SU-DHL-6 (cell line): ENCODE results near the gene PDE4D.

Source experiments
- H2AFZ ChIP-seq: fragments of 200-600 bp; sonication (generic); 2 replicates; pipeline ENCODE4 v1.6.1; 2014; ENCODE audit warnings: low read depth, mild to moderate bottlenecking, moderate library complexity, mixed read lengths, antibody characterized with exemption, low read length; ENCODE audit not compliant: severe bottlenecking
- H3F3A ChIP-seq: fragments of 200-600 bp; shearing (Covaris generic); 2 replicates; pipeline ENCODE4 v1.6.0; 2016; ENCODE audit warnings: antibody characterized with exemption, mild to moderate bottlenecking; ENCODE audit not compliant: insufficient read depth
- H3K27ac ChIP-seq: fragments of 200-600 bp; sonication (generic); 2 replicates; pipeline ENCODE4 v1.5.1; 2016; ENCODE audit warnings: low read depth, mild to moderate bottlenecking, low read length, moderate library complexity, mixed read lengths
- H3K27me3 ChIP-seq: fragments of 200-600 bp; sonication (generic), shearing (Covaris generic); 2 replicates; pipeline ENCODE4 v1.6.0; 2014; ENCODE audit warnings: mild to moderate bottlenecking, low read length
- H3K36me3 ChIP-seq: fragments of 200-600 bp; sonication (generic); 2 replicates; pipeline ENCODE4 v1.6.1; 2014; ENCODE audit warnings: mild to moderate bottlenecking, low read length, mixed read lengths
- H3K4me2 ChIP-seq: fragments of 300-600, 200-600 bp; shearing (Covaris generic), sonication (generic); 2 replicates; pipeline ENCODE4 v1.6.0; 2014; ENCODE audit warnings: low read length, low read depth, mild to moderate bottlenecking; ENCODE audit not compliant: poor library complexity, severe bottlenecking
- H3K4me3 ChIP-seq: fragments of 200-600 bp; sonication (generic); 2 replicates; pipeline ENCODE4 v1.5.1; 2014; ENCODE audit warnings: antibody characterized with exemption, low read length, mild to moderate bottlenecking, mixed read lengths; ENCODE audit not compliant: insufficient read depth, poor library complexity, severe bottlenecking
- H3K79me2 ChIP-seq: fragments of 200-600 bp; sonication (generic); 2 replicates; pipeline ENCODE4 v1.6.1; 2014; ENCODE audit warnings: mild to moderate bottlenecking, low read length, moderate library complexity; ENCODE audit not compliant: insufficient read depth
- H3K9ac ChIP-seq: fragments of 200-600 bp; sonication (generic); 2 replicates; pipeline ENCODE4 v1.7.0; 2014; ENCODE audit warnings: mild to moderate bottlenecking, low read length
- H3K9me2 ChIP-seq: fragments of 200-600 bp; sonication (generic); replicated peaks from 2 replicates; pipeline ENCODE4 v1.6.1; 2014; ENCODE audit warnings: low read length; ENCODE audit not compliant: insufficient read depth
- H3K9me3 ChIP-seq: fragments of 200-600 bp; sonication (generic); 2 replicates; pipeline ENCODE4 v1.6.1; 2014; ENCODE audit warnings: low read length, mixed read lengths; ENCODE audit not compliant: insufficient read depth
- H4K20me1 ChIP-seq: fragments of 200-600 bp; sonication (generic); 2 replicates; pipeline ENCODE4 v1.6.1; 2014; ENCODE audit warnings: low read depth, mild to moderate bottlenecking, antibody characterized with exemption, low read length, moderate library complexity, mixed read lengths
- EZH2phosphoT487 ChIP-seq: fragments of 200-600 bp; sonication (generic), shearing (Covaris generic); conservative IDR thresholded peaks from 2 replicates; pipeline ENCODE4 v1.6.1; 2018; ENCODE audit warnings: mild to moderate bottlenecking, antibody characterized with exemption, low read length, moderate library complexity, mixed read lengths
- TF ChIP-seq, protein P1 (sequence below): fragments of 200-600 bp; sonication (generic); IDR thresholded peaks from one replicate; pipeline ENCODE4 v1.5.1; 2017; ENCODE audit warnings: antibody characterized with exemption, mild to moderate bottlenecking, low read length, moderate library complexity; ENCODE audit not compliant: insufficient read depth, poor library complexity, severe bottlenecking

Gene PDE4D

DNA sequence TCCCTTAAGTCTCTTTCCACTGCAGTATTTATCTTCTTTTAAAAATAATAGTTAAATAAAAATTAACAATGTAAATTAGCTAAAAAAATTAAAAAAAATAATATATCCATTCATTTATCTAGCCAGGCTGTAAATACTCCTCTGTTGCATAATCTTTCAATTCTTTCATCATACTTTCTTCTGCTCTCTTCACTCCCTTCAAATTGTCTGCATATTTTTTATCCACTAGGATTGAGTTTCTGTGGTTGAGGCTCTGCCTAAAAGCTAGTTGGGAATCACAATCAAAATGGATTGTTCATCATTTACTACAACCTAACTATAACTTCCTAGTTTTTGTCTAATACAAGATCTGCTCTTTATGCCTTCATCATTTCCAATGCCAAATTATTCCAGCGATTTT is 182.2 kb downstream of the PDE4D start:
- Histone ChIP-seq H4K20me1 (no peaks in the 10 kb centered on the region), H3F3A (no peaks in the 10 kb centered on the region), H3K9ac (no peak overlapping the region), H3K36me3 (no peaks in the 10 kb centered on the region), H3K4me2 (no peak overlapping the region), H3K4me3 (no peak overlapping the region), H2AFZ (no peak overlapping the region), H3K27me3 (no peaks in the 10 kb centered on the region), H3K27ac (no peak overlapping the region), H3K79me2 (no peaks in the 10 kb centered on the region), H3K9me3 (peaks cover 12% of the 10 kb centered on the region), H3K9me2 (no peaks in the 10 kb centered on the region)
- no peak for TF ChIP-seq EZH2phosphoT487
- TF ChIP-seq, protein P1, sequence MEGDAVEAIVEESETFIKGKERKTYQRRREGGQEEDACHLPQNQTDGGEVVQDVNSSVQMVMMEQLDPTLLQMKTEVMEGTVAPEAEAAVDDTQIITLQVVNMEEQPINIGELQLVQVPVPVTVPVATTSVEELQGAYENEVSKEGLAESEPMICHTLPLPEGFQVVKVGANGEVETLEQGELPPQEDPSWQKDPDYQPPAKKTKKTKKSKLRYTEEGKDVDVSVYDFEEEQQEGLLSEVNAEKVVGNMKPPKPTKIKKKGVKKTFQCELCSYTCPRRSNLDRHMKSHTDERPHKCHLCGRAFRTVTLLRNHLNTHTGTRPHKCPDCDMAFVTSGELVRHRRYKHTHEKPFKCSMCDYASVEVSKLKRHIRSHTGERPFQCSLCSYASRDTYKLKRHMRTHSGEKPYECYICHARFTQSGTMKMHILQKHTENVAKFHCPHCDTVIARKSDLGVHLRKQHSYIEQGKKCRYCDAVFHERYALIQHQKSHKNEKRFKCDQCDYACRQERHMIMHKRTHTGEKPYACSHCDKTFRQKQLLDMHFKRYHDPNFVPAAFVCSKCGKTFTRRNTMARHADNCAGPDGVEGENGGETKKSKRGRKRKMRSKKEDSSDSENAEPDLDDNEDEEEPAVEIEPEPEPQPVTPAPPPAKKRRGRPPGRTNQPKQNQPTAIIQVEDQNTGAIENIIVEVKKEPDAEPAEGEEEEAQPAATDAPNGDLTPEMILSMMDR = no peak

DNA sequence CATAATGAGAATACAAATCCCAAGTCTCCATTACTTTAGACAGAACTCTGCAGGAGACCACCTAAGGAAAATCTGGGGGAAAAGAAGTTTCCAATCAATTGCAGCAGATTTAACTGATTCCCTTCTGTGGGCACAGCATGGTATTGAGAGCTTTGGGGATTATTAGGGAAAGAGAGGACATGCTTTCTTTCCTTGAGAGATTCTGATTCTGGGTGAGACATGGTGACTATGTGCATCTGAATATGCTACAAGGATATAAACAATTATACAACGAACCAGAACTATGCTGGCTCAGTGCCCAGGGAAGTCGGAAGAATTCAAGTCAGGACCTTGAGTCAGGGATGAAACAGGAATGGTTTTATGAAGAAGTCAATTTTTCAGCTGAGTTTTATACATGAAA is 183.7 kb downstream of the PDE4D start:
- no peaks in the 10 kb centered on the region for H3K36me3 ChIP-seq
- no peaks in the 10 kb centered on the region for H3F3A ChIP-seq
- H3K27ac ChIP-seq = no peak overlapping the region
- no peak overlapping the region for H3K9ac ChIP-seq
- no peaks in the 10 kb centered on the region for H3K9me2 ChIP-seq
- peaks cover 12% of the 10 kb centered on the region for H3K9me3 ChIP-seq
- H3K4me3 ChIP-seq = no peak overlapping the region
- H3K79me2 ChIP-seq = no peaks in the 10 kb centered on the region
- TF ChIP-seq, protein P1 = no peak
- no peak for TF ChIP-seq EZH2phosphoT487
- H3K4me2 ChIP-seq = no peak overlapping the region
- H2AFZ ChIP-seq = no peak overlapping the region
- no peaks in the 10 kb centered on the region for H4K20me1 ChIP-seq
- H3K27me3 ChIP-seq = no peaks in the 10 kb centered on the region

DNA sequence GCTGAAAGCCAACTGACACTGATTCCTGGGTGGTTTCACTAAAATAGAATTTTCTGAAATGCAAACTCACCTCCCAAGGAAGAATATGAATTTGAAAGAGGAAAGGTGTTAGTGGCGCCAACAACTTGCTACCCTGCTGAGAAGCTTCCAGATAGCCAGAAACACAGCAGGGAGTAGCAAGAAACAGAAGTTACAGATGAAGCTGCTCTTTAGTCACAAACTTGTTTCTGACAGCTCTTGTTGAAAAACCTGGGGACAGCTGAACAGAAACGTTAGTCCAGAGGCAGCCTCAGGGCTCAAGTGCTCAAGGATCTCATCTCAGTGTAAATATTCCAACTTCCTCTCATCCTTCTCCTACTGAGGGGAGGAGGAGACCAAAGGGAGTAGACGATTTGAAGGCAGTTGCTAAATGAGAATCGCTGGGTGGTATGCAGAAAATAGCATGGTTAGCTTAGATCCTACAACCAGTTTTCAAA is 184.1 kb downstream of the PDE4D start:
- H3K4me3 ChIP-seq = no peak overlapping the region
- H3K9ac ChIP-seq = no peak overlapping the region
- no peak overlapping the region for H2AFZ ChIP-seq

More for the DNA sequence above, 184.1 kb downstream of the PDE4D start:
- Histone ChIP-seq H3K79me2 (no peaks in the 10 kb centered on the region), H3K27ac (no peak overlapping the region), H3K4me2 (no peak overlapping the region), H3K27me3 (no peaks in the 10 kb centered on the region), H3K36me3 (no peaks in the 10 kb centered on the region), H4K20me1 (no peaks in the 10 kb centered on the region), H3K9me3 (peaks cover 12% of the 10 kb centered on the region), H3K9me2 (no peaks in the 10 kb centered on the region), H3F3A (no peaks in the 10 kb centered on the region)
- TF ChIP-seq, protein P1 = no peak
- no peak for TF ChIP-seq EZH2phosphoT487
